GM12873 (cell line): ENCODE data around the gene ARSJ.
A peak's percentile ranks its signal among the peaks of the same experiment; 100 is the strongest.

Source experiments
- TF ChIP-seq, protein P1 (sequence below): IDR thresholded peaks from 2 replicates; pipeline ENCODE4 v1.5.1; 2012; ENCODE audit warnings: low read depth, mild to moderate bottlenecking, moderate library complexity, low read length, control low read depth; ENCODE audit not compliant: insufficient read depth; ENCODE audit errors: missing control alignments

The ARSJ gene

DNA sequence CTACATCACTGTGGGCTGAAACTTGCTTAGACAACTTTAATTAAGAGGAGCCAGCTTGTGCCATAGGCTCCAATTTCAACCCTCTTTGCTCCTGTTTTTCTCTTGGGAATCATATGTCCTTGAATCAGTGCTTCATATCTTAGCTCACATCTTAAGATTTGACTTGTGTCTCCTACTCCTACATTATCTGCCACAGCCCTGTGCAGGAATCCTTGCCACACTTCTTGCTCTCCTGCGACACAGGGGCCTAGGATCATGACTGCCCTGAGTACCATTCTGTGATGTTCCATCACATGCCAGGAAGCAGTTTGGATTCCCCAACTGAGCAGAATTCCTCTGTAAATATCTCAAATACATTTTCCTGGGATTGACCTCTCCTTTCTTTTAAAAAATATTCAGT is 36.4 kb downstream of the ARSJ start:
- TF ChIP-seq, protein P1, sequence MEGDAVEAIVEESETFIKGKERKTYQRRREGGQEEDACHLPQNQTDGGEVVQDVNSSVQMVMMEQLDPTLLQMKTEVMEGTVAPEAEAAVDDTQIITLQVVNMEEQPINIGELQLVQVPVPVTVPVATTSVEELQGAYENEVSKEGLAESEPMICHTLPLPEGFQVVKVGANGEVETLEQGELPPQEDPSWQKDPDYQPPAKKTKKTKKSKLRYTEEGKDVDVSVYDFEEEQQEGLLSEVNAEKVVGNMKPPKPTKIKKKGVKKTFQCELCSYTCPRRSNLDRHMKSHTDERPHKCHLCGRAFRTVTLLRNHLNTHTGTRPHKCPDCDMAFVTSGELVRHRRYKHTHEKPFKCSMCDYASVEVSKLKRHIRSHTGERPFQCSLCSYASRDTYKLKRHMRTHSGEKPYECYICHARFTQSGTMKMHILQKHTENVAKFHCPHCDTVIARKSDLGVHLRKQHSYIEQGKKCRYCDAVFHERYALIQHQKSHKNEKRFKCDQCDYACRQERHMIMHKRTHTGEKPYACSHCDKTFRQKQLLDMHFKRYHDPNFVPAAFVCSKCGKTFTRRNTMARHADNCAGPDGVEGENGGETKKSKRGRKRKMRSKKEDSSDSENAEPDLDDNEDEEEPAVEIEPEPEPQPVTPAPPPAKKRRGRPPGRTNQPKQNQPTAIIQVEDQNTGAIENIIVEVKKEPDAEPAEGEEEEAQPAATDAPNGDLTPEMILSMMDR: no peak

DNA sequence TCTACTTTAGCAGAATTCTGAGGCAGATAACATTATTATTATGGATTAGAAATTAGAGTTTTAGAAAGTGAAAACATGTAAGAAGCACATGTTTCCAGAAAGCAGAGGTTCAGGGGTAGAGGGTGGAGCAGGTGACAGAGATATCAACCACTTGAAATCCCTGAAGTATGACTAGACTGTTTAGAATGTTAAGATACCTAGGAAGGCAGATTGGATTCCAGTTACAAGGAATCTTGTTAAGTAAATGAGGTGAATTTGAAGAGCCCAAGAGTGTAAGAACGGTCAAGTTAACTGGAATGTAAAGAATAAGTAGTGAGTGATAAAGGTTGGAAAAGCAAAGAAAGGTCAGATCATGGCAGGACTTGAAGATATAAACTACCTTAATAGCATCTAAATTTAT is 37.6 kb downstream of the ARSJ start:
- TF ChIP-seq, protein P1: no peak

DNA sequence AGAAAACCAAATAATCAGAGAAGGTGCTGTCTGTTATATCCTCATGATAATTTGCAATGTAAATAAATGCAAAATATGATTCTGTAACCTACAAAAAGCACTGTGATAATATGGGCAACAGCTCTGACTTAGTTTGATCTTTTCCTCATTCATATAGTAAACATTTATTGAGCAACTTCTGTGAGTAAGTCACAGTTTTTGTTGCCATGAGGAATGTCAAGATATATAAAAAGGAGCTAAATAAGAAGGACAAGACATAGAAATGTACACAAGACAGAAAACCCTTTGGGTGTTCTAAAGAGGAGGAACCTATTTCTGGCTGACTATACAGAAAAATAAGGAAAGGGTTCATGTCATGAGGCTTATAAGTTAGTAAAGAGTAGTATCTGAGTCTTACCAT is 44.3 kb downstream of the ARSJ start:
- TF ChIP-seq, protein P1: no peak

DNA sequence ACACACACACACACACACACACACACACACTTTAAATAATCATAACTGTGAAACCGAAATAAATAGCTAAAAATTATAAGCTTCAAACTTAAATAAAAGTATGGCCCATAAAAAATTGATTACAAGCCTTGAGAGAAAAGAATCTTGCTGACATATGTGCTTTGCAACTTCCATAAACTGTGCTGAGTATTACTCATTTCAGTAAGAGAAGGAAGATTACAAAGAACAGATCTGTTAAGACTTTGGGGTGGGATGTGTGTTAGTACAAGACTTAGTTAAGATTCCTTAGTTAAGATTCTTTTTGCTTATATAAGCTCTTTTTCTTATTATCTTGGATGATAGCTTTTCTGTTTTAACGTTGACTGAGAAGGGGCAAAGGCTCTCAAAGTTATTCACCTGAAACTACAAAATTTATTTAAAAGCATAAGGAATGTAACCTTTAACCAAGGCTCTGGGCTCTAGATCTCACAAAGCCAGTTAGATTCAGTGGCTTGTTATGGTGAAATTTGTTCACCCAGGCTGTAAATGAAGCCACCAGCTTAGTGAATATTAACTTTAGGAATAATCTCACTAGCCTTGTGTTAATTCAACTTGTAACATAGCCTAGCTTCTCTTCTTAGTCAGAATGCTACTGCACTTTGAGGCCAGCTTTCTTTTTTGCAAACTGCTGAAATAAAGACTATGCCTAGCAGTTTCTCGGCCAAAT is 58.2 kb downstream of the ARSJ start:
- TF ChIP-seq, protein P1: no peak

DNA sequence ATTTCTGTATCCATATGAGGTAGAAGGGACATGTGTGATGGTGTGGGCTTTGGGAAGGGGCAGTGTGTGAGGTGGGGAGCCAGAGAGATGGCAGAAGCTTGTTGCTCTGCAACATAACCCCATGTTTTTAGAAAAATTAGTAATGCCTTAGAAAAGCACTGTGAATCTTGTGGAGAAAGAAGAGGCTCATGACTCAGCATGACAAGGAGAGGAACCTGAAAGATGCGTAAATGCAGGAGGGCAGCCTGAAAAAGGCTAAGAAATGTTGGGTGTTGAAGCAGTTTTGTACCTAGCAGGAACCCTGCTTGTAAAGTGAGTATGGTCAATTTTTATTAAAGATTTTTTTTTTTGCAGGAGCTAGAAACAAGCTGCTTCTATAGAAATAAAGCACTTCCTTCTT is 59.8 kb downstream of the ARSJ start:
- TF ChIP-seq, protein P1: no peak

DNA sequence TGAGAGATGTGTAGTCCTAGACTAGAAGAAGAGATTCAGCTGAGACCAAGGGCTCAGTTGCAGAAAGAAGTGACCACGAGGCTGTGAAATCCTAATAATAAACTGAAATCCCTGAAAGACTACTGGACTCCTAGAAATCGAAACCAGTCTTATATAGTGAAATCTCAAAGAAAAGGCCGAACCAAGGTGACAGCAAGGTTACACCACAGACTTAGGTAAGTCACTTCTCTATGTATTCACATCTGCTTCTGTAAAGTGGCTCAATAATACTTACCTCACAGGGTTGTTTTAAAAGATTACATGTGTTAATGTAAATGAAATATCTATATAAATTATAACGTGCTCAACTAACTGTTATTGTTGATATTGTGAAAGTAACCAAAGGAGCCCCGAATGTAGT is 60.3 kb downstream of the ARSJ start:
- TF ChIP-seq, protein P1: no peak

DNA sequence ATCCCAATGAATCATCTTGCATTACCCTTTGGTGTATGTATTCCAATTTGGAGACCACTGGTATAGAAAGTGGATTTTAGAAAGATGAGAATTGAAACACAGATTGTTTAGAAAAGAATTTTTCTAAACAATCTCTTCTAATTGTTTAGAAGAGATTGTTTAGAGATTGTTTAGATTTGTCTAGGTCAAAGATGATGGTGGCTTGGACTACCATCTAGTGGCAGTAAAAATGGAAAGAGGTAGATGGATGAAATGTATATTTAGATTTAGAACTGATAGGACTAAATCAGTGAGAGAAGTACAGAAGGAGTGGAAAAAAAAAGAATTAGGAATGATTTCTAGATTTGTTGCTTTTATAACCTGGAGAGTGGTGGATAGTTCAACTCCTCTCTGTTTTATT is 70.6 kb downstream of the ARSJ start:
- TF ChIP-seq, protein P1: peak; percentile 15
